Globus pallidus (tissue), 1 donor: ENCODE results near the gene TTLL9.
A peak's percentile ranks its signal among the peaks of the same experiment; 100 is the strongest.

ENCODE experiments used
- DNase-seq: peaks from one replicate; pipeline ENCODE4 v3.0.0-alpha.2; 2015; ENCODE audit warnings: low spot score

TTLL9 gene

GRCh38 chr20:31836853-31837608 lies 33.4 kb upstream of the TTLL9 start:
- DNase-seq: no peak

GRCh38 chr20:31837896-31838397 lies 32.5 kb upstream of the TTLL9 start:
- no peak for DNase-seq

GRCh38 chr20:31838646-31839292 lies 31.7 kb upstream of the TTLL9 start:
- no peak for DNase-seq

GRCh38 chr20:31839782-31840487 lies 30.5 kb upstream of the TTLL9 start:
- no peak for DNase-seq

- no peak for DNase-seq
These were observed 29.3 kb upstream of the TTLL9 start for GRCh38 chr20:31840906-31841816.

- DNase-seq: no peak
These were observed 28.5 kb upstream of the TTLL9 start for GRCh38 chr20:31841928-31842327.

- no peak for DNase-seq
These were observed 27.8 kb upstream of the TTLL9 start for GRCh38 chr20:31842471-31843157.

GRCh38 chr20:31843288-31843687 lies 27.1 kb upstream of the TTLL9 start:
- DNase-seq: no peak

GRCh38 chr20:31843881-31844280 lies 26.6 kb upstream of the TTLL9 start:
- no peak for DNase-seq

GRCh38 chr20:31844737-31845299 lies 25.6 kb upstream of the TTLL9 start:
- DNase-seq: no peak

GRCh38 chr20:31845300-31845863 lies 25.1 kb upstream of the TTLL9 start, which contains the start of gene FOXS1:
FOXS1 (minus strand) TSS chr20:31845604; CDS start chr20:31845542, 62 bp downstream.
- DNase-seq: peak; percentile 16

- DNase-seq: no peak
These were observed 23.7 kb upstream of the TTLL9 start for GRCh38 chr20:31846793-31847138.

- DNase-seq: no peak
These were observed 22.1 kb upstream of the TTLL9 start for GRCh38 chr20:31848088-31848999.

- DNase-seq: no peak
These were observed 21.0 kb upstream of the TTLL9 start for GRCh38 chr20:31849306-31849930.

GRCh38 chr20:31851240-31851955 lies 19.0 kb upstream of the TTLL9 start:
- DNase-seq: no peak

GRCh38 chr20:31853481-31853880 lies 17.0 kb upstream of the TTLL9 start:
- no peak for DNase-seq

- DNase-seq: no peak
These were observed 13.9 kb upstream of the TTLL9 start for GRCh38 chr20:31856516-31856915.
